HEK293T (cell line): ENCODE results near the gene ANKRD13B.
"Not testable (repeated sequence)": the region's sequence is repeated elsewhere in the genome, so short reads cannot be mapped to it uniquely, and the experiment has no call there.

ENCODE experiments used
- CTCF ChIA-PET: fragments of 350-600 bp; formaldehyde crosslinking; extraction: SDS; loops from one replicate; lab custom pipeline; 2021; ENCODE audit warnings: antibody characterized with exemption, inconsistent platforms; lab: Yijun Ruan, JAX
- POLR2A ChIA-PET: fragments of 350-600 bp; formaldehyde crosslinking; extraction: SDS; loops from one replicate; lab custom pipeline; 2020; ENCODE audit warnings: antibody characterized with exemption, inconsistent platforms; lab: Yijun Ruan, JAX
- DNase-seq: peaks from one replicate; pipeline ENCODE4 v3.0.0; 2012; ENCODE audit warnings: mixed read lengths; ENCODE audit errors: extremely low spot score
- ARNT ChIP-seq: fragments of 450-650 bp; IDR thresholded peaks from 2 replicates; pipeline ENCODE4 v1.6.1; 2017; ENCODE audit warnings: mild to moderate bottlenecking
- BHLHE40 ChIP-seq: fragments of 450-650 bp; IDR thresholded peaks from 2 replicates; pipeline ENCODE4 v1.6.1; 2016; ENCODE audit warnings: mild to moderate bottlenecking, moderate library complexity, borderline replicate concordance
- CTBP1 ChIP-seq: fragments of 450-650 bp; IDR thresholded peaks from 2 replicates; pipeline ENCODE4 v1.6.1; 2016; ENCODE audit warnings: borderline replicate concordance
- ELF4 ChIP-seq: fragments of 450-650 bp; IDR thresholded peaks from 2 replicates; pipeline ENCODE4 v1.6.1; 2017; ENCODE audit warnings: antibody characterized with exemption
- FOXA1 ChIP-seq: fragments of 450-650 bp; IDR thresholded peaks from 2 replicates; pipeline ENCODE4 v1.6.1; 2016; ENCODE audit warnings: mild to moderate bottlenecking
- FOXK2 ChIP-seq: fragments of 450-650 bp; IDR thresholded peaks from 2 replicates; pipeline ENCODE4 v1.6.1; 2016; ENCODE audit warnings: mild to moderate bottlenecking
- FOXM1 ChIP-seq: fragments of 450-650 bp; IDR thresholded peaks from 2 replicates; pipeline ENCODE4 v1.6.1; 2017; ENCODE audit warnings: mild to moderate bottlenecking, borderline replicate concordance
- HDGF ChIP-seq: fragments of 450-650 bp; IDR thresholded peaks from 2 replicates; pipeline ENCODE4 v1.6.1; 2017; ENCODE audit warnings: antibody characterized with exemption, borderline replicate concordance
- L3MBTL2 ChIP-seq: fragments of 450-650 bp; conservative IDR thresholded peaks from 2 replicates; pipeline ENCODE4 v1.6.1; 2016; ENCODE audit warnings: mild to moderate bottlenecking
- LEF1 ChIP-seq: fragments of 450-650 bp; IDR thresholded peaks from 2 replicates; pipeline ENCODE4 v1.6.1; 2017; ENCODE audit warnings: mild to moderate bottlenecking, borderline replicate concordance
- NFRKB ChIP-seq: fragments of 450-650 bp; IDR thresholded peaks from 2 replicates; pipeline ENCODE4 v1.6.1; 2016; ENCODE audit warnings: mild to moderate bottlenecking, moderate library complexity
- SP1 ChIP-seq: fragments of 450-650 bp; IDR thresholded peaks from 2 replicates; pipeline ENCODE4 v1.6.1; 2017
- SUZ12 ChIP-seq: fragments of 450-650 bp; IDR thresholded peaks from 2 replicates; pipeline ENCODE4 v1.6.1; 2016; ENCODE audit warnings: mild to moderate bottlenecking
- TARDBP ChIP-seq: fragments of 450-650 bp; IDR thresholded peaks from 2 replicates; pipeline ENCODE4 v1.6.1; 2016
- ZNF384 ChIP-seq: fragments of 450-650 bp; IDR thresholded peaks from 2 replicates; pipeline ENCODE4 v1.6.1; 2016
- TF ChIP-seq, protein P1 (sequence below): fragments of 450-650 bp; IDR thresholded peaks from 2 replicates; pipeline ENCODE4 v1.6.1; 2016

Gene ANKRD13B

GRCh38 chr17:29557085-29557738 is 35.7 kb upstream of the ANKRD13B start:
- TF ChIP-seq L3MBTL2: no peak
- no peak for TF ChIP-seq BHLHE40
- no peak for TF ChIP-seq LEF1
- TF ChIP-seq NFRKB: no peak
- TF ChIP-seq HDGF: no peak
- no peak for TF ChIP-seq ARNT
- no peak for TF ChIP-seq FOXM1
- CTCF ChIA-PET: interaction anchor here (0.7 to 1.4 kb wide), 2 partner anchors 187 to 255 kb away, joined by 3 to 5 read pairs; no protein-coding TSS in a partner anchor
- POLR2A ChIA-PET: interaction anchor here (0.6 to 1.4 kb wide), 2 partner anchors 9 to 11 kb away, joined by 3 read pairs; no protein-coding TSS in a partner anchor
- DNase-seq: no peak

DNA sequence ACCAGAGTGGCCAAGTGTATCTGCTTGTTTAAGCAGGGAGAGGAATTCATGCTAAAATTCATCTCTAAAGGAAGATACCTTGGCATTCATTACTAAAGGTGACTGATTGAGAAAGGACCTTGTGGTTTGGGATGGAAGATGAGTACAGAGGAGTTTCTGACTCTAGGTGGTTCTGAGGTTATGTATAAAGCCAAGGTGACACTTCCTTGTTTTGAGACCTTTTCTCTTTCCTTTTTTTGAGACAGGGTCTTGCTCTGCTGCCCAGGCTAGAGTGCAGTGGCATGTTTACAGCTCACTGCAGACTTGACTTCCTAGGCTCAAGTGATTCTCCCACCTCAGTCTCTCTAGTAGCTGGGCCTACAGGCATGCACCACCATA is 35.2 kb upstream of the ANKRD13B start:
- DNase-seq: no peak
- CTCF ChIA-PET: no interaction called here
- POLR2A ChIA-PET: no interaction called here

DNA sequence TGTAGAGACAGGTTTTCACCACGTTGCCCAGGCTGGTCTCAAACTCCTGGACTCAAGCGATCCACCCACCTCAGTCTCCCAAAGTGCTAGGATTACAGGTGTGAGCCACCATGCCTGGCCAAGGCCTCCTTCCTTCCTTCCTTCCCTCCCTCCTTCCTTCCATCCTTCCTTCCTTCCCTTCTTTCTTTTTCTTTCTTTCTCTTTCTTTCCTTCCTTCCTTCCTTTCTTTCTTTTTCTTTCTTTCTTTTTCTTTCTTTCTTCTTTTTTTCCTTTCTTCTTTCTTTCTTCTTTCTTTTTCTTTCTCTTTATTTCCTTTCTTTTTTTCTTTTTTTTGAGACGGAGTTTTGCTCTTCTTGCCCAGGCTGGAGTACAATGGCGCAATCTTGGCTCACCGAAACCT is 34.8 kb upstream of the ANKRD13B start:
- CTCF ChIA-PET, POLR2A ChIA-PET, DNase-seq: not testable (repeated sequence)

More for the DNA sequence above, 35.2 kb upstream of the ANKRD13B start:
- TF ChIP-seq FOXK2: no peak
- no peak for TF ChIP-seq HDGF
- no peak for TF ChIP-seq ZNF384
- TF ChIP-seq TARDBP: no peak
- TF ChIP-seq CTBP1: no peak
- no peak for TF ChIP-seq FOXM1
- TF ChIP-seq LEF1: no peak
- TF ChIP-seq BHLHE40: no peak
- TF ChIP-seq L3MBTL2: no peak
- no peak for TF ChIP-seq SUZ12
- TF ChIP-seq, protein P1, sequence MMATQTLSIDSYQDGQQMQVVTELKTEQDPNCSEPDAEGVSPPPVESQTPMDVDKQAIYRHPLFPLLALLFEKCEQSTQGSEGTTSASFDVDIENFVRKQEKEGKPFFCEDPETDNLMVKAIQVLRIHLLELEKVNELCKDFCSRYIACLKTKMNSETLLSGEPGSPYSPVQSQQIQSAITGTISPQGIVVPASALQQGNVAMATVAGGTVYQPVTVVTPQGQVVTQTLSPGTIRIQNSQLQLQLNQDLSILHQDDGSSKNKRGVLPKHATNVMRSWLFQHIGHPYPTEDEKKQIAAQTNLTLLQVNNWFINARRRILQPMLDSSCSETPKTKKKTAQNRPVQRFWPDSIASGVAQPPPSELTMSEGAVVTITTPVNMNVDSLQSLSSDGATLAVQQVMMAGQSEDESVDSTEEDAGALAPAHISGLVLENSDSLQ: no peak
- no peak for TF ChIP-seq ARNT
- no peak for TF ChIP-seq NFRKB
- no peak for TF ChIP-seq SP1
- TF ChIP-seq FOXA1: no peak
- no peak for TF ChIP-seq ELF4

DNA sequence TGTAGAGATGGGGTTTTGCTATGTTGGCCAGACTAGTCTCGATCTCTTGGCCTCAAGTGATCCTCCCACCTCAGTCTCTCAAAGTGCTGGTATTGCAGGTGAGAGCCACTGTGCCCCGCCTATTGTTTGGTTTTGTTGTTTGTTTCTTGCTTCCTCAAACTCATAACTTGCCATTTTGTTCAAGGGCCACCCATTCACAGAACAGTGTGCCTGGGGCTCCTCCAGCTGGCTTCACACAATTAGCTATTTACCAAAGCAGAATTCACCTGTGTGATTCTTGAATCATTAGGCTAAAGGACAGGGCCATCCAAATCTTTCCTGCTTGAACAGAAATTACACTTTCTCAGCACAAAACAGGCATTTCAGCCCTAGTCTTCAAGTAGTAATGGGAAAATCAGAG is 33.3 kb upstream of the ANKRD13B start:
- ChIA-PET CTCF (no interaction called here), POLR2A (no interaction called here)
- DNase-seq: no peak
- TF ChIP-seq ELF4: no peak
- no peak for TF ChIP-seq HDGF
- no peak for TF ChIP-seq TARDBP
- TF ChIP-seq SP1: no peak
- TF ChIP-seq L3MBTL2: no peak
- no peak for TF ChIP-seq ARNT
- TF ChIP-seq CTBP1: no peak
- TF ChIP-seq FOXM1: no peak
- TF ChIP-seq SUZ12: no peak

DNA sequence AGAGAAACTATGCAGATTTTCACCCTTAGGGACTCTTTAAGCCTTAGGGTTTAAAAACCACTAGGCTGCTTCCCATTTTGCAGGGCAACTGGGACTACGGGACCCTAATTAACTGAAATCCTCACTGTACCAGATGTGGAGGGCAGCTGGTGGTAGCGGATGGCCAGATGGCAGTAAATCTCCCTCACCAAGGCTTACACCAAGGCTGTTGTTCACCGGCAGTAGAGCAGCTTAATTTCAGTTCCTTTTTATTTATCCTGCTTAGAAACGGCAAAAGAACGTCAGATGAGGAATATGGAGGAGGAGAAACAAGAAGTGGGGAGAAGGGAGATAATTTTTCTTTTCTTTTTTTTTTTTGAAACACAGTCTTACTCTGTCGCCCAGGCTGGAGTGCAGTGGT is 32.6 kb upstream of the ANKRD13B start:
- TF ChIP-seq L3MBTL2: no peak
- TF ChIP-seq HDGF: no peak
- no peak for TF ChIP-seq ZNF384
- TF ChIP-seq FOXK2: no peak
- TF ChIP-seq, protein P1: no peak
- no peak for TF ChIP-seq LEF1
- POLR2A ChIA-PET: no interaction called here
- CTCF ChIA-PET: interaction anchor here (0.7 kb wide), 1 partner anchor 15 kb away, joined by 5 read pairs; no protein-coding TSS in a partner anchor
- no peak for DNase-seq

DNA sequence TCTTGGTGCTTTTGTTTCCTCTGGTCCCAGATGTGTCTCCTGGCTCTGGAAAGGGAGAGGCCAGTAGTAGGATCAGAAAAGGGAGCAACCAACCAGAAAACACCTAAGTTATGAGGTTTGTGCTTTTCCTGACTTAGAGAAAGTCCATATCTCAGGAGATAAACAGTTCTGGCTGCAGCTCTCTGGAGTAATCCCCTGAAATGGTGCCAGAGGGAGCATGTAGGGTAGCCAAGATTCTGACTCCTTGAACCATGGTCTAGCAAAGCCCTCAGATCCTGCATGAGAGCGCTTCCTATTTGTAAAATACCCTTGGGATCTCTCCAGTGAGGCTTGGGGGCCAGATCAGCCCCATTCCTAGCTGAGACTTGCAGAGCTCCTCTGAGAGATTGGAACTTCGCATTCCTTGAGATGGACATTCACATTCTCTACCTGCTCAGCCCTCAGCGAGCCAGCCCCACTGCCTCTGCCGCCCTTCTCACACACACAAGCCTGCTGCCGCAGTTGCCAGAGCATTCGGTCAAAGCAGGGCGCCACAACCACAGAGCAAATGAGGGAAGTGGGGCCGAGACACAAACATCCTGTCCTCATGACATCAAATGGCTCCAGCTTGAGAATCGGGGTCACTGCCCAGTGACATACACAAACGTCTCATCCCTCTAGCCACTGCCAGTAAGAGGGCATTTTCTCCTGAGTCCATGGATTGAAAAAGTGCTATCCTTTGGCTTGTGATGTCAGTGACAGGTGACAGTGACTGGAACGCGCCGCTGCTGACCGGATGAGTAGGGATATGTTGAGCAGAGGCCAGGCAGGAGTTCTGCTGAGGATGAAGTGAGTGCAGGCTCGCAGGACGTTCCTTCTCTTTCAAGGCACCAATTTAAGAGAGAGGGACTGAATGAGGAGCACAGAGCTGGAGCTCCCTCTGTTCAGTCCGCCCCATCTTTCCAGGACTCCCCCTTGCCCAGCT is 31.1 kb upstream of the ANKRD13B start:
- no peak for DNase-seq
- TF ChIP-seq, protein P1: no peak
- TF ChIP-seq ELF4 (no peak), L3MBTL2 (no peak), FOXK2 (no peak), CTBP1 (no peak), SP1 (no peak), BHLHE40 (no peak)
- POLR2A ChIA-PET: interaction anchor here (1.0 kb wide), 1 partner anchor 30 kb away, joined by 3 read pairs; the partner anchor contains the start of gene ANKRD13B
- CTCF ChIA-PET: no interaction called here
